Activated naive CD8-positive, alpha-beta T cell treated with anti-CD3 and anti-CD28 coated beads, Interleukin-2, amount 10 ng/mL, durations not matched to agents 7 days and 5 days (primary cell): ENCODE data around the gene RUVBL2. TPM values are rescaled to one million over a fixed set of nuclear protein-coding genes. Genes with fewer than 3 reads are reported as not detected.
A peak's percentile ranks its signal among the peaks of the same experiment; 100 is the strongest.
"Not testable (repeated sequence)": the region's sequence is repeated elsewhere in the genome, so short reads cannot be mapped to it uniquely, and the experiment has no call there.

Source experiments
- ATAC-seq: fragments of 150-1000 bp; cut with Tn5 transposase; one replicate; pipeline ENCODE4 v1.10.0; 2021; ENCODE audit warnings: low read depth, moderate library complexity
- POLR2A ChIA-PET: fragments of 350-600 bp; sonication (Branson Sonifier 250); formaldehyde crosslinking; loops from one replicate; lab custom pipeline; 2021; ENCODE audit warnings: antibody characterized with exemption; lab: Charles Lee
- DNase-seq: peaks from one replicate; pipeline ENCODE4 v3.0.0; 2021
- H3K27ac Mint-ChIP-seq: one replicate; pipeline ENCODE4 v1.8.0; 2022; ENCODE audit warnings: mild to moderate bottlenecking, mixed read lengths
- H3K27me3 Mint-ChIP-seq: one replicate; pipeline ENCODE4 v1.8.0; 2022; ENCODE audit warnings: mild to moderate bottlenecking, moderate library complexity, mixed read lengths
- H3K36me3 Mint-ChIP-seq: one replicate; pipeline ENCODE4 v1.8.0; 2021; ENCODE audit warnings: mild to moderate bottlenecking, mixed read lengths
- H3K4me1 Mint-ChIP-seq: one replicate; pipeline ENCODE4 v1.8.0; 2021; ENCODE audit warnings: mixed read lengths
- H3K4me3 Mint-ChIP-seq: one replicate; pipeline ENCODE4 v1.8.0; 2022; ENCODE audit warnings: mild to moderate bottlenecking, moderate library complexity, mixed read lengths
- H3K9me3 Mint-ChIP-seq: one replicate; pipeline ENCODE4 v1.8.0; 2021; ENCODE audit warnings: mixed read lengths
- total RNA-seq, 2 experiments: library from RNA; stranded (reverse); gene quantifications; one replicate each; pipeline ENCODE4 v1.2.3, GENCODE V29; 2021

Gene RUVBL2
- total RNA-seq, 2 experiments from 2014 or later: 71.3 to 76.1 TPM

DNA sequence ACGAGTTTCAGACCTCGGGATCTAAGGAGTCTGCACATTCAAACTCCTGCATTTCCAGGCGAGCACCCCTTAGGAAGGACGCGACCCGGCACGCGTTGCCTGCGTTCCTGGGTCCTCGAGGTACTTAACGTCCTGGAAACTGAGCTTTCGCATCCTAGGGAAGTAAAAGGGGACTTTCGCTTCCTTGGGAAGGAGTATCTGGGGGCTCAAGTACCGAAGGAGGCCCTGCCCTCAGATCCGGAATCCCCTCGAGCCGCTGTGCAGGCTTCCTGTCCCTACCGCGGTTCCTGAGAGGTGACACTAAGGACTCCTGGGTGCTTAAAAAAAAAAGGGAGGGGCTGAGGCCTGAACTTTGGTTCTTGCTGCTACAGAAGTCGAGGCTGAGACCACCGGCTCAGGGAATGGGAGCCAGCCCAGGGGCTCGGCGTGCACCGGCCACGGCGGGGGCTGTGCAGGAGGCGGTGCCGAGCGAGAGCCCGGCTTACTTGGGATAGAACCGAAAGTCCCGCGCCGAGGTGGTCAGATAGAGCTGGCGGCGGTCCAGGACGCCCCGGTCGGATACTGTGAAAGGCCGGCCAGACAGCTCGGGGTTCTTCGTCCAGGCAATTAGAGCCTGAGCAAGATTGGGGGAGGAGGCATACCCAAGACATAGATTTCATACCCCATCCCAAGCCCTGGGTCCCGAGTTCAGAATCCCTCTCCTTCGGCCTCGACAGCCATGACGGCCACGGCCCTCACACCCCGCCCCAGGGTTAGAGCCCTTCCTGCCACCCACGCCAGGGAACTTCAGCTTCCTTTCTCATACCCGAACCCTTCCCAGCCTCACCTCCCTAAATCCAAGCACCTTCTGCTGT is 24.9 kb downstream of the RUVBL2 start:
- ATAC-seq (peak; percentile 20), DNase-seq (peak; percentile 46)
- not testable (repeated sequence) for H3K36me3 Mint-ChIP-seq, H3K9me3 Mint-ChIP-seq
- H3K4me1 Mint-ChIP-seq: peaks cover 22% of the 10 kb centered on the region
- peak overlapping the region; percentile 64 for H3K27ac Mint-ChIP-seq
- peak overlapping the region; percentile 81 for H3K4me3 Mint-ChIP-seq
- POLR2A ChIA-PET: interaction anchor here (0.7 to 1.3 kb wide), 3 partner anchors 25 to 316 kb away, joined by 3 to 5 read pairs (median 3); partner anchors contain the start of genes CD37, GYS1 and RUVBL2
- peaks cover 22% of the 10 kb centered on the region for H3K27me3 Mint-ChIP-seq

GRCh38 chr19:49019242-49019932 is 25.7 kb downstream of the RUVBL2 start:
- H3K9me3 Mint-ChIP-seq: no peaks in the 10 kb centered on the region
- POLR2A ChIA-PET: interaction anchor here (0.6 kb wide), 1 partner anchor 25 kb away, joined by 4 read pairs; the partner anchor contains the start of gene RUVBL2
- peak overlapping the region; percentile 81 for H3K4me3 Mint-ChIP-seq
- DNase-seq: peak; percentile 76
- H3K27me3 Mint-ChIP-seq: peaks cover 22% of the 10 kb centered on the region
- peak; percentile 19 for ATAC-seq
- peak overlapping the region; percentile 64 for H3K27ac Mint-ChIP-seq
- H3K36me3 Mint-ChIP-seq: no peaks in the 10 kb centered on the region
- H3K4me1 Mint-ChIP-seq: peaks cover 22% of the 10 kb centered on the region

- no peak overlapping the region for H3K4me3 Mint-ChIP-seq
- no peak for ATAC-seq
- POLR2A ChIA-PET: interaction anchor here (0.6 kb wide), 1 partner anchor 26 kb away, joined by 4 read pairs; the partner anchor contains the start of gene RUVBL2
- no peaks in the 10 kb centered on the region for H3K36me3 Mint-ChIP-seq
- H3K4me1 Mint-ChIP-seq: peaks cover 22% of the 10 kb centered on the region
- H3K9me3 Mint-ChIP-seq: no peaks in the 10 kb centered on the region
- peaks cover 22% of the 10 kb centered on the region for H3K27me3 Mint-ChIP-seq
- no peak for DNase-seq
- no peak overlapping the region for H3K27ac Mint-ChIP-seq
Observed at GRCh38 chr19:49020342-49020741, 26.7 kb downstream of the RUVBL2 start.

GRCh38 chr19:49020931-49021895 is 27.5 kb downstream of the RUVBL2 start:
- POLR2A ChIA-PET: no interaction called here
- Mint-ChIP-seq H3K4me3 (no peak overlapping the region), H3K9me3 (no peaks in the 10 kb centered on the region), H3K27me3 (peaks cover 22% of the 10 kb centered on the region), H3K27ac (peak overlapping the region; percentile 32), H3K4me1 (peaks cover 22% of the 10 kb centered on the region), H3K36me3 (no peaks in the 10 kb centered on the region)
- no peak for DNase-seq
- ATAC-seq: no peak

GRCh38 chr19:49022116-49022515 is 28.4 kb downstream of the RUVBL2 start:
- Mint-ChIP-seq H3K4me3 (no peak overlapping the region), H3K36me3 (no peaks in the 10 kb centered on the region), H3K4me1 (peaks cover 22% of the 10 kb centered on the region), H3K27me3 (peaks cover 22% of the 10 kb centered on the region), H3K9me3 (no peaks in the 10 kb centered on the region), H3K27ac (no peak overlapping the region)
- ATAC-seq (no peak), DNase-seq (no peak)
- POLR2A ChIA-PET: interaction anchor here (0.6 kb wide), 2 partner anchors 403 to 752 kb away, joined by 3 to 5 read pairs; partner anchors contain the start of gene GFY

DNA sequence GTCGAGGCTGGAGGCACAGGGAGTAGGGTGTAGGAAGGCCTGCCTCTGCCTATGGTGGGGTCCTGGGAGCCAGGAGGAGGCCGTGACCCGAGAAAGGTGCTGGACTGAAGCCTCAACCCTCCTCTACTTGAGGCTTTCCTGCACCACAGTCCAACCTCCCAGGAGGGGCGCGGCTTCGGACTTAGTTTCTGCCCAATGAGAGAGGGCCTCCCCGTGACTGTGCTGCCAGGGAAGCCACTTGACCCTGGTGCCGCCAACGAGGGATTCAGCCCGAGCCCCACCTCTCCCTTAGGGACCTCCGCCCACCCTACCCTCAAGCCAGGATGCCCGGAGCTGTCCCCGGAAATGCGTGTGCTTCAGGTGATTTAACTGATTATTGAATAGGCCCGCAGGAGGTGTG is 30.5 kb downstream of the RUVBL2 start, which contains the start of gene CGB3:
TSS of gene CGB3 (minus strand) at position 101 of the 400 bp plus-strand sequence. CDS start 362 bp downstream, outside the sequence.
- H3K4me3 Mint-ChIP-seq, POLR2A ChIA-PET, H3K4me1 Mint-ChIP-seq, H3K27ac Mint-ChIP-seq, DNase-seq, ATAC-seq, H3K9me3 Mint-ChIP-seq, H3K36me3 Mint-ChIP-seq: not testable (repeated sequence)
- peaks cover 17% of the 10 kb centered on the region for H3K27me3 Mint-ChIP-seq

DNA sequence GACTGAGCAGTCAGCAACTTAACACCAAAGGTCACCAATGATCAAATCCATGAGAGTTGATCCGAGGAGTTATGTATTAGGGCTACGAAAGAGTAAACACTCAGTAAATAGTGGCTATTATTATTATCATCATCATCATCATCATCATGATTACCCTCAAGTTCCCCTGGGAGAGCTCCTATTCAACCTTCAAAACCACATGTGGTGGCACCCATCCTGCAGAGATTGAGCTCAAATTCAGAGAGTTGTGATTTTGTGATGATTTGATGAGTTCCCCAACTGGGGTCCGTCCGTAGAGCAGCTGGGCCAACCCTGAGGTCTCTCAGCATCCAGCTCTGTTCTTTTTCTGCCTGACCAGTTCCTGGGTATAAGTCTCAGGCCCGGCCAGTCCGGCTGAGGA is 31.4 kb downstream of the RUVBL2 start:
- H3K4me1 Mint-ChIP-seq, H3K27ac Mint-ChIP-seq, ATAC-seq, H3K9me3 Mint-ChIP-seq, POLR2A ChIA-PET, DNase-seq, H3K4me3 Mint-ChIP-seq, H3K27me3 Mint-ChIP-seq, H3K36me3 Mint-ChIP-seq: not testable (repeated sequence)

- H3K27me3 Mint-ChIP-seq, H3K27ac Mint-ChIP-seq, H3K9me3 Mint-ChIP-seq, ATAC-seq, H3K4me1 Mint-ChIP-seq, POLR2A ChIA-PET, H3K36me3 Mint-ChIP-seq, DNase-seq, H3K4me3 Mint-ChIP-seq: not testable (repeated sequence)
Observed at GRCh38 chr19:49025599-49025998, 31.9 kb downstream of the RUVBL2 start.

DNA sequence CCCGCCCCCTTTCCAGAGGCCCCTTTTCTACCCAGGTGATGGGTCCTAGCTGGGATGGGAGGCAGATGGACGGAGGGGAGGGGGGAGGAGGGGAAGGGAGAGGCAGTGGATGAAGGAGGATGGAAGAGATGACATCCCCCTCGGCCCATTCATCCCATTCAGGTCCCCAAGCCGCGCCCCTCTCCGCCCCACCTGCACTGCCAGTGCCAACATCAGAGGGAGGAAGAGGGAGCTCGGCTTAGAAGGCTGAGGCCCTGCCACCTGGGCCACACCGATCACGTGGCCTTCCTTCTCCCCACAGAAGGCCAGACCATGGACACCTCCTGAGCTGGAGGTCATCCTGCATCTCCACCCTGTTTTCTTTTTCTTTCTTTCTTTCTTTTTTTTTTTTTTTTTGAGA is 35.0 kb downstream of the RUVBL2 start:
- POLR2A ChIA-PET, ATAC-seq, H3K27ac Mint-ChIP-seq, H3K9me3 Mint-ChIP-seq, H3K4me3 Mint-ChIP-seq, H3K4me1 Mint-ChIP-seq, H3K36me3 Mint-ChIP-seq, H3K27me3 Mint-ChIP-seq, DNase-seq: not testable (repeated sequence)

- H3K4me3 Mint-ChIP-seq, H3K27ac Mint-ChIP-seq, DNase-seq, H3K36me3 Mint-ChIP-seq, H3K4me1 Mint-ChIP-seq, ATAC-seq, H3K9me3 Mint-ChIP-seq, H3K27me3 Mint-ChIP-seq, POLR2A ChIA-PET: not testable (repeated sequence)
Observed at GRCh38 chr19:49029749-49030148, 36.1 kb downstream of the RUVBL2 start.

DNA sequence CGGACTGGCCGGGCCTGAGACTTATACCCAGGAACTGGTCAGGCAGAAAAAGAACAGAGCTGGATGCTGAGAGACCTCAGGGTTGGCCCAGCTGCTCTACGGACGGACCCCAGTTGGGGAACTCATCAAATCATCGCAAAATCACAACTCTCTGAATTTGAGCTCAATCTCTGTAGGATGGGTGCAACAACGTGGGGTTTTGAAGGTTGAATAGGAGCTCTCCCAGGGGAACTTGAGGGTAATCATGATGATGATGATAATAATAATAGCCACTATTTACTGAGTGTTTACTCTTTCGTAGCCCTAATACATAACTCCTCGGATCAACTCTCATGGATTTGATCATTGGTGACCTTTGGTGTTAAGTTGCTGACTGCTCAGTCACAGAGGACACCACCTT is 36.6 kb downstream of the RUVBL2 start:
- H3K27me3 Mint-ChIP-seq, H3K27ac Mint-ChIP-seq, H3K9me3 Mint-ChIP-seq, H3K4me3 Mint-ChIP-seq, DNase-seq, POLR2A ChIA-PET, H3K4me1 Mint-ChIP-seq, H3K36me3 Mint-ChIP-seq, ATAC-seq: not testable (repeated sequence)

GRCh38 chr19:49031642-49032301 is 38.1 kb downstream of the RUVBL2 start, which contains the start of gene CGB2:
Gene CGB2 (plus strand): TSS chr19:49031890. CDS start chr19:49032096, 206 bp downstream.
- H3K9me3 Mint-ChIP-seq, POLR2A ChIA-PET, H3K27me3 Mint-ChIP-seq, H3K27ac Mint-ChIP-seq, H3K36me3 Mint-ChIP-seq, H3K4me1 Mint-ChIP-seq: not testable (repeated sequence)
- DNase-seq (peak; percentile 64), ATAC-seq (peak; percentile 75)
- peak within 1 kb of the TSS; percentile 53 for H3K4me3 Mint-ChIP-seq
